Stimulated activated CD4-positive, alpha-beta T cell treated with anti-CD3 and anti-CD28 coated beads, Interleukin-15, amount 100 ng/mL, for 24 hours (primary cell): ENCODE results near the gene DUSP12.
"Not testable (repeated sequence)": the region's sequence is repeated elsewhere in the genome, so short reads cannot be mapped to it uniquely, and the experiment has no call there.

Source experiments
- DNase-seq: peaks from one replicate; pipeline ENCODE4 v3.0.0-alpha.2; 2020

Gene DUSP12

DNA sequence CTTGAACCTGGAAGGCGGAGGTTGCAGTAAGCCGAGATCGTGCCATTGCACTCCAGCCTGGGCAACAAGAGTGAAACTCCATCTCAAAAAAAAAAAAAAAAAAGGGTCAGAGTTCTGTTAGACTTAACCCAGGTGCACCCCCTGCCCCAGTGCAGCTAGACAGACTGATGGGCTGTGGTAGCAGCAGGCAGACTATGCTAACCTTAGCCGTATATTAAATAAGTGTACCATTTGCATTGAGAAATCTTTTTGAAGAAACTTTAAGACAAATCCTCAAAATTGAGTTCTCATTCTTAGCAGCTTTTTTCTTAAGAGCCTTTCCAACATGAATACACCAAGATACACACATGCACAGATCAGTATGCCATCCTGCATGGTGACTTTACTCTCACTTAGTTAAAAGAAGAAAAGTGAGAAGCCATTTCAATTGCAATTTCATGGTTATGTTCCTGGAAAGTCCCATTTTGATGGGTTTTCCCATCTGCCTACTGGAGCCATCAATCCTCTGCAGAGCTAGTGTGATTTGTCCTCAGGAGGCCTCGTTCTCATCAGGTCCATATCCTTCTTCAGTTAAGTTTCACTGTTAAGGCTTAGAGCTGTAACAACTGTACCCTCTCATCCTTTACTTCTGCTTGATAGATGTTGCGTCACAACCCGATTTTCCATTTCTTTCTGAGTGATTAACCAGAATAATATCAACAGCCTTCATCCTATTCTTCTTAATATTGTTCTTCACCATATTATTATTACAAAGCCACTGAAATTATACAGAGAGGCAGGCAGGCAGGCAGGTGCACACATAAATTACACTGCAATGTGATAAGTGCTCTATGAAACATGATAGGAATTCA is 21.0 kb upstream of the DUSP12 start:
- no peak for DNase-seq

DNA sequence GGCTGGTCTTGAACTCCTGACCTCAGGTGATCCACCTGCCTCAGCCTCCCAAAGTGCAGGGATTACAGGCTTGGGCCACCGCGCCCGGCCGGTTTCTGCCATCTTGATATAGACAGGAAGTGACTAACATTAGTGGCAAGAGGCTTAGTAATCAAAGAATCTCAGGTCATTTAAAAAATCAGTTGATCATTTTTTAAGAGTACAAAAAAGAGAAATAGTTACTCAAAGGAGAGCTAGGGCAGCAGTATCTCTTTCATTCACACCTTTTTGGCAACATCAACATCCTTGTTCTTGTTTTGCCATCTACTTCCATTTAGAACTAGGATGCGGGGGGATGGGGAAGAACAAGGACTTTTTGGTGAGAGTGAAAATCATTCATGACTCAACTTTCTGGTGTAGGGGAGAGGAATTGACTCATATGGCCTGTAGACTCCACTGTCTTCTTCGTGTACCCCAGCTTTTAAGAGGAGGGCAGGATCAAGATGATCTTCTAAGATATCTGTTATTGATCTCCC is 19.5 kb upstream of the DUSP12 start:
- DNase-seq, result peak; percentile 53

DNA sequence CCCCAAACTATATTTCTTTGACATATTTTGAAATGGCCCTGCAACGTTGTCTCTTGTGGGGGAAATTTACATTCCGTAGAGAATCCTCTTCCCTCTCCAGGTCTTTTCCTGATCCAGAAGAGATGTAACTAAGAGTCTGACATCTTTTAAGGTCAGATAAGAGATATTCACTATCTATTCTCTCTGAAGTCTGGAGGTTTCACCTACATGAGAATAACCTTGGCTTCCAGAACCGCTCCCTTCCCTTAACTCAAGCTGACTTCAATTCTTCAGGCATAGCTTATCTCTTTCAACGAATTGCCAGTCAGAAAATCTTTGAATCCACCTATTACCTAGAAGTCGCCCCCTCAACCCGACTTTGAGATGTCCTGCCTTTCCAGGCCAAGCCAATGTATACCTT is 18.3 kb upstream of the DUSP12 start:
- no peak for DNase-seq

DNA sequence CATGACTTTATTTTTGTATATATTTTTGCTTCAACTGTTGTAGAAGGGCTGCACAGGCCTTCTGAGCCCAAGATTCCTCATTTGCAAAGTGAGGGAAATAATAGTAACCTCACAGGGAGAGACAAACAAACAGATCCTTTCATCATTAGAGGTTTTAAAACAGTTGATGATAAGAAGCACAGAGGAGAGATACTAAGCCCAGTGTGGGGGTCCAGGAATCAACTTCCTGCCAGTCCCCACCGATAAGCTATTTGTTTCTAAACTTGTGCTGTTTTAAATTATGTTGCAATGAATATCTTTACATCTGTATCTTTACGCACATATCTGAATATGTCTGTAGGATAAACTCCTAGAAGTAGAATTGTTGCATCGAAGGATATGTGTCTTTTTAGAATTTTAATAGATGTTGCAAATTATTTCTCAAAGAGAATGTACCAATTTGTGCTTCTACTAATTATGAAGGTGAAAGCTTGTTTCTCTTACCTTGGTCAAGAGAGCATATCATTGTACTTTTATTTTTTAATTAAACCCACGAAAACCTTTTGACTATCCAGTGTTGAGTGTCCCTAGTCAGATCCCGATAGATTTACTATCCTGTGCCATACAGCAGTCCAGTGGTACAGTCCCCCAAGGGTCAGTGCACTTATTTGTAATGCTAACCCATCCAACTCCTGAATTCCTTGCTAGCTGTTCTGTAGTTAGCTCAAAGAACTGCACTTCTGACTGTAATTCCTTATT is 17.4 kb upstream of the DUSP12 start:
- DNase-seq, result no peak

DNA sequence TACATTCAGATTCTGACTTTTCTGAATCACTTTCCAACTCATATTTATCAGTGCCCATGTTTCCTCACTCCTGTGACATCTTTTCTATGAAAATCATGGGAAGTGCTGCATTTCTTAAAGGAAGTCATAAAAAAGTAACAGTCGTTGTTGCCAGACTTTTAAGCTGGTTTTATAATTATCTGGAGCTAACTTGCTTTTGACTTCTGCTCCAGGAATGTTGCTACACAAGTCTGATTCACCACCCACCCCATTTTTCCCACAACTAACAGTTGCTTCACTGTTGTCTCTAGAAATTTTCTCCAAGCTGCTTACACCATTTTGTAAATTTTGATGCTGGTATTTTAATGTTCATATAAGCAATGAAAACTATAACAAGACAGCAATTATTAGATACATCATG is 16.1 kb upstream of the DUSP12 start:
- no peak for DNase-seq

DNA sequence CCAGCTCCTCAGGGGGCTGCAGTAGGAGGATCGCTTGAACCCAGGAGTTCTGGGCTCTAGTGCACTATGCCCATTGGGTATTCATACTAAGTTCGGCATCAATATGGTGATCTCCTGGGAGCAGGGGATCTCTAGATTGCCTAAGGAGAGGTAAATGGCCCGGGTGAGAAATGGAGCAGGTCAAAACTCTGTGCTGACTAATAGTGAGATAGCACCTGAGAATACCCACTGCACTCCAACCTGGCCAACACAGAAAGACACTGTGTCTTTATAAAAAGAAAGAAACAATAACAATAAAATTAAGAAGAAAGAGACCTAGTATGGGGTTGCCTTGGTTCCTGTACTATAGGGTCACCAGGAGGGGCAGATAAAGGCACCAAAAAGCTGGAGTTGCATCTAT is 13.7 kb upstream of the DUSP12 start:
- DNase-seq, result no peak

DNA sequence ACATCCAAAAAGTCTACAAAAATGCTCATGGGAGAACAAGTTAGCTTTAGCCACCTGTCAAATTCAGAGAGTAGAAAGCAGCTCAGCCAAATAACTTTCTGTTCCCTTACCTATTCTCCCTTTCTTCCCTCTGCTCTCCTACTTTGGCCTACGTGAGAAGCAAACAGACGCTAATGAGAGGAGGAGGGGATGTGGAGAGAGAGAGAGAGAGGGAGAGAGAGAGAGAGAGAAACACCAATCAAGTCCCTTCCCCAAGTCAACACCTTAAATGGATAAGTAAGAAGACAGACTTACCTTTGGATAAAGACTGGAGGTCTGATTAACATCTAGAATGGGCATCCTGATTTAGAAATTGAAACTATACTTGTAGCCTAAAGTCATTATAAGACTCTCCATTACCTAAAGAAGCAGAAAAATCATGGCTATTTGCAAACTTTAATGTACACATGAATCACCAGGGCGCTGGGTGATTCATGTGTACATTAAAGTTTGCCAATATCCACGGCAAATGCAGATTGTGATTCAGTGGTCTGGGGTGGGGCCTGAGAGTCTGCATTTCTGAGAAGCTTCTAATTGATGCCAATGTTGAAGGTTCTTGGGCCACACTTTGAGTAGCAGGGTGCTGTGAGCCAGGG is 13.1 kb upstream of the DUSP12 start:
- peak; percentile 52 for DNase-seq

DNA sequence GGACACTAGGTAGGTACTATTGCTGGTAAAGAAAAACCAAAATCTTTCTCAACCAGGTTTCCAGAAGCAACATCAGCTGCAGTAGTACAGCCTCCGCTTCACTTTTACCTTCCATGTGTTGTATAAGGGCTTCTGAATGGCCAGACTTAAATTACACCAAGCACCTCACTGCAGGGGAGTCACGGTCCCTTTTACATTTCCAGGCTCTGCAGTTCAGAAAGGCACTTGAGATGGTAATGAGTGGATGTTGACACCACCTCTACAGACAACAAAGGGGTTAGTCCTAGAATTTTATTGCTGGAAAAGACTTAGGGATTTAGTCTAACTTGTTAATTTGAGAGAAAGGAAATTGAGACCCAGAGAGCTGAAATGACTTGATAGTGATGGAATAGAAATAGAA is 12.0 kb upstream of the DUSP12 start:
- DNase-seq, result no peak

DNA sequence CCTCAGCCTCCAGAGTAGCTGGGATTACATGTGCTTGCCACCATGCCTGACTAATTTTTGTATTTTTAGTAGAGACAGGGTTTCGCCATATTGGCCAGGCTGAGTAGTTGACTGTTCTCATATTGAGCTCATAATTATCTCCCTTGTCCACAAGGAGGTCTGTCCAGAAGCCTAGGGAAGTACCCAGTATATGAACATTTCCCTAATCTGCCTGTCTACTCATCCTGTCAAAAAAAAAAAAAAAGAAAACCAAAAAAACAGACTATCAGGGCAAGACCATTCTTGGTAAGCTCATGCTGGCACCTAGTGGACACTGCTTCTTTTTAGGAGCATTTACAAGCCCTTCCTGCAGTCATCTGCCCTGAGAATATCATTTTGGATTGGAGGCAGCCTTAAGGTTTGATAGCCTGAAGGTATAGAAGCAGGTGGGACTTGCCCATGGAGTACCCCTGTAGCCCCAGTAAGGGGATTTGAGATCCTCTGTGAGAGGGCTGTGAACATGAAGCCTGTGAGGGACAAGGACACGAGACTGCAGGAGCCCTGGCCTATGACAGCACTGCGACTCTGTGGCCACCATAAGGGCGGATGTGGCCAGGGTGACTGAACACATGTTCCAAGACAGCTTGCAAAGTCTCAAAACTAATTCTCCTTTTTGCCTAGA is 10.8 kb upstream of the DUSP12 start:
- DNase-seq, result peak; percentile 49

DNA sequence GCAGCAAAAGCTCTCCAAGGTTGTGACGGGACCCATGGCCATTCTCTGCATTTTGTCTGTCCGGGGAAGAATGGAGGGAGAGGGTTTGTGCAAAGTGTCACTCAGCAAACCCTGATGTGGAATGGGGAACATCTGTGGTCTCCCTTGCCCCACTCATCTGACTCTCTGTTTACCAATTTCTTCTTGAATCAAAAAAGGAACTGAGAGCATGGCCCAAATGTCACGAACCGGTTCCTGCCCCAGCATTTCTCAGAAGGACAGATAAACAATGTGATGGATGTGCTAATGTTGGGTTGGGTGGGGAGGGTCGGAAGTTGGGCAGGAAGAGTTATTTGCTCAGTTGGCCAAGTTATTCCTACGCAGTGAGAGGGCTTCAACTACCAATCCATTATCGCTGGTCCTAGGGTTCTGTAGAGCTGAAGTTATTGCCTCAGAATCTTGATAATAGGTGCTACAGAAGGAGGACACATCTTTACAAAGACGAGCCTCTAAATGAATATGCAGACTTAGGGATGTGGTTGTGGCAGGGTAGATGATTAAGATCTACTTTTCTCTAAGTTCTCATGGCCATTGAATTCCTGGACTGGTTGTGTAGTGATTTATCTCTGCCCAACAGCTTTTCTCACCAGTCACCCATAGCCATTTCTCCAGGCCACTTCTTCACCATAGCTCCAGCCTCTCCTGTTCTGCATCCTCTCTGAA is 9.6 kb upstream of the DUSP12 start:
- no peak for DNase-seq

DNA sequence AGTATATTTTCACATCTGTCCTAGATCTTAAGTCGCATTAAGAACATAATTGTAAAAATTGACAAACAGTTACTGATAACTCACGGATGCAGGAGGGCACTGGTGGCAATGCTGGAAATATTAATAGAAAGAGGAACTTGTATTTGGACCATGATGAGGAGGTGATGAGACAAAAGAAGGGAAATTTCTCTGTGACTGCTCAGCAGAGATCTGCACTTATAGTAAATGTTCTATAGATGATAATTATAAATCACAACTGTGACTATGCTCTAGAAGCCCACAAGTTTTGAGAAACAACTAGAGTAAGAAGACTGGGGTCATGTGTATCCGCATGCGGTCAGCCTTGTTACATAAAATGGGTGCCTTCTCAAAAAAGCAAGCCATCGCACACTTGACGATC is 8.7 kb upstream of the DUSP12 start:
- no peak for DNase-seq

DNA sequence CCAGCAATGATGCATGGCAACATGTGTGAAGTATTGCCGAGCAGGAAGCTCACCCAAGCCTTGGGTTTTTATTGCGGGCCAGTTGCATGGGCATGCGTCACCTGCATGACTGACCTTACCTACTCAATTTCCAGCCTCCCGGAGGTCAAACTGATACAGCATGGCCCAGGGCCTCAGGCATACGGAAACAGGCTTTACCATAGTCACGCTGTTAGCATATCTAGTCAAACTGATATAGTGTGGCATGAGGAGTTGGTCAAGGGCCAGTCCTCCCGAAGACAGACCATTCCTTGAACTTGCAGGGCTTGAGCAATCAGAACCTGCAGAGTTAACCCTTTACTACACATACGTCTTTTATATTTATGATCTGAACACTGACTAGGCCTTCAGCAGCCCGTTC is 6.4 kb upstream of the DUSP12 start:
- DNase-seq, result no peak

DNA sequence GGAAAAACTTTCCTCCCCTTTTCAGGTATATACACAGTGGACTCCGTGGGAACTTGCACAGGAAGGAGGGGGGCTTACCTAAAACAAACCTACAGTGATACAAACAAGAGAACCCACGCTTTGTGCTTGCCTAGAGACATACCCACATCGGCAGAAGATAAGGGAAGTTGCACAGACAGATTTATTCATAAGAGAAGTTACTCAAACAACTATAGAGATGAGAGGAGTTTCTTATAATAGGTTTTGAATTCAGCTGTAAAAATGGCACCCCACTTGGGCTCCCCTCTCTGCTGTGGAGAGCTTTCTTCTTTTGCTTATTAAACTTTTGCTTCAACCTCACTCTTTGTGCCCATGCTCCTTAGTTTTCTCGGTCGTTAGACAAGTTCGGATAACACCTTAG is 1.8 kb upstream of the DUSP12 start:
- DNase-seq, result no peak

DNA sequence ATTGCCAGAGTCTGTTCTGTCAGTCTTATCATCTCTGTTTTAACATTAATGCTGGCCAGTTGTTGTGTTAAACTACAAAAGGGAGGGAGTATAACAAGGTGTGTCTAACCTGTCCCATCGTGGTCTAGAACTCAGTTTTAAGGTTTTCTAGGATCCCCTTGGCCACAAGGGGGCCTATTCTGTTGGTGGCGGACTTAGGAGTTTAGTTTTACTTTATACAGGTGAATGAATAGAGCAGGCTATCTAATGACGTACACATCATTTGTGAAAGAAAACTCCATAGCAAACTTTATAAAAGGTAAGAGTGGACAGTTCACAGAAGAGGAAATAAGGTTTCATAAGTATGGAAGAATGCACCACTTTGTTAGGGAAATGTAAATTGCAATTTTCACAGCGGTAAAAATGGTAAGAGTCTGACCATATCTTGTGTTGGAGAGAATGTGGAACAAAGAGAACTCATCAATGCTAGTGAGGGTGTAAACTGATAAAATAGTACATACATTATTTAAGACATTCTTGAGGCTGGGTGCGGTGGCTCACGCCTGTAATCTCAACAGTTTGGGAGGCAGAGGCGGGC is 14.0 kb downstream of the DUSP12 start:
- peak; percentile 58 for DNase-seq

DNA sequence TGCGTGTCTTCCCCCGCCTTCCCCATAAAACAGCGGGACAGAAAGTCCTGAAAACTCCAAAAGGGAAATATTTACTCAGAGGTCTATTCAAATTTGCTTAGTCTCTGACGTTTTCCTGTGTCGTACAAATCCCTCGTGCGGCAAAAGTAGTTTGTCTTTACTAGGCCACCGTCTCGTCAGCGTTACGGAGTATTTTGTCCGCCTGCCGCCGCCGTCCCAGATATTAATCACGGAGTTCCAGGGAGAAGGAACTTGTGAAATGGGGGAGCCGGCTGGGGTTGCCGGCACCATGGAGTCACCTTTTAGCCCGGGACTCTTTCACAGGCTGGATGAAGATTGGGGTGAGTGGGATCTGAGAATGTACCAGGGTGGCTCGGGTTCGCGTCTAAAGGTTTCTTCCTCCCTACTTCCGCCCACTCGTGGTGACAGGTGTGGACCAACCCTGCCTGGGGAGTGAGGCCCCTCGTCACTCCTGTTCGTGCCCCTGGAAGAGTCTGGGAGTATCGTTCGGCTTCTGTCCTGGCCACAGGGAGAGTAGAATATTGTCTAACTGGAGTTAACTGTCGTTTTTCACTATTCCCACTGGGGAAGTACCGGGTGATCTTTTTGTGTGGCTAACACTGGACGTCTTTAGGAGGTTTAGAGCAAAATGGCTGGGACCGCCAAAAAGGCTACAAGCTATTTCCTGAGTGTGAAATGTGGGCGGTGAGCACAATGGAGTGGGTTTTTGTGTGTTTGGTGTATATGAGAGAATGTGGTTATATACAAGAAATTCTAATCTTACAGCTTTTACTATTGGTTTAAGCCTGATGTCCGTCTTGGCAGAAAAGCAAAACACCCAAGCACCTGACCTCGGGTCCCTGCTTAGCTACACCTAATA is 16.8 kb downstream of the DUSP12 start, which contains the start of gene ATF6:
TSS of gene ATF6 (plus strand) at position 219 of the 880 bp plus-strand sequence. CDS start at position 260, 41 bp downstream.
- DNase-seq, result peak; percentile 86

DNA sequence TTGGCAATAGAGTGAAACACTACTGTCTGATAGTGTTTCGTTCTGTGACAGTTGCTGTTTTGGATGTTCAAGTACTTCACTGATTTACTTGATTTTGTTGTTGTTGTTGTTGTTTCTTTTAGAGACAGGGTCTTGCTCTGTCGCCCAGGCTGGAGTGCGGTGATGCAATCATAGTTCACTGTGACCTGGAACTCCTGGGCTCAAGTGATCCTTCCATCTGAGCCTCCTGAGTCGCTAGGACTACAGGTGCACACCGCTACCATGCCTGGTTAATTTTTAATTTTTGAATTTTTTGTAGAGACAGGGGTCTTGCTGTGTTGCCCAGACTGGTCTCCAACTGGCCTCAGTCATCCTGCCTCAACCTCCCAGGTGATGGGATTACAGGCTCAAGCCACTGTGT is 18.9 kb downstream of the DUSP12 start:
- DNase-seq, result no peak

DNA sequence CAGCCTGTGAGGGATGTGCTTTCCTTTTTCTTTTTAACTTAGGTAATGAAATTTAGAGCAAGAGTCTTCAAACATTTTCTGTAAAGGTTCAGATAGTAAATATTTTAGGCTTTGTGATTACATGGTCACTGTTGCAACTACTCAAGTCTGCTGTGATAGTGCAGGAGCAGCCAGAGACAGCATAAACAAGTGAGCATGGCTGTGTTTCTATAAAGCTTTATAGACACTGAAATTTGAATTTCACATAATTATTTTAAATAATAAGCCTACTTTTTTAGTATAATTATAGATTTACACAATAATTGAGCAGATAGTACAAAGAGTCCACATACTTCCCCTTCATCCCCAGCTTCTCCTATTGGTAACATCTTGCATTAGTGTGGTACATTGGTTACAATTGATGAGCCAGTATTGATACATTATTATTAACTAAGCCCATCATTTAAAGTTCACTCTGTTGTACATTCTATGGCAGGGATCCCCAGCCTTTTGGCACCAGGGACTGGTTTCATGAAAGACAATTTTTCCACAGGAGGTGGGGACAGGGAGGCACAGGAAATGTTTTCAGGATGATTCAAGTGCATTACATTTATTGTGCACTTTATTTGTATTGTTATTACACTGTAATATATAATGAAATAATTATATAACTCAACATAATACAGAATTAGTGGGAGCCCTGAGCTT is 19.5 kb downstream of the DUSP12 start:
- no peak for DNase-seq

DNA sequence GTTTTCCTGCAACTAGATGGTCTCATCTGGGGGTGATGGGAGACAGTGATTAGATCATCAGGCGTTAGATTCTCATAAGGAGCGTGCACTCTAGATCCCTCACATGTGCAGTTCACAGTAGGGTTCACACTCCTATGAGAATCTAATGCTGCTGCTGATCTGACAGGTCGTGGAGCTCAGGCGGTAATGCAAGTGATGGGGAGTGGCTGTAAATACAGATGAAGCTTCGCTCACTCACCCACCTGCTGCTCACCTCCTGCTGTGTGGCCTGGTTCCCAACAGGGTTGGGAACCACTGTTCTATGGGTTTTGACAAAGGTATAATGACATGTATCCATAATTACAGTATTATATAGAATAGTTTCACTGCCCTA is 20.1 kb downstream of the DUSP12 start:
- DNase-seq, result not testable (repeated sequence)

DNA sequence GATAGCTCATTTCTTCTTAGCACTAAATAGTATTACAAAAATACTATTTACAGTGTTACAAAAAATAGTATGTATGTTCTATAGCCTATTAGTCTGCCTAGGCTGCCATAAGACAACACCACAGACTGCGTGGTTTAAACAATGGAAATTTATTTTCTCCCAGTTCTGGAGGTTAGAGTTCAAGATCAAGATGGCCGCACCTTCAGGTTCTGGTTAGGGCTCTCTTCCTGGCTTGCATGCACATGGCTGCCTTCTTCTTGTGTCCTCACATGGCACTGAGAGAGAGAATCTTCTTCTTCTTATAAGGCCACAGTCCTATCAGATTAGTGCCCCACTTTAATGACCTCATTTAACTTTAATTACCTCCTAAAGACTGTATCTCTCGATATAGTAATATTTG is 20.7 kb downstream of the DUSP12 start:
- no peak for DNase-seq

DNA sequence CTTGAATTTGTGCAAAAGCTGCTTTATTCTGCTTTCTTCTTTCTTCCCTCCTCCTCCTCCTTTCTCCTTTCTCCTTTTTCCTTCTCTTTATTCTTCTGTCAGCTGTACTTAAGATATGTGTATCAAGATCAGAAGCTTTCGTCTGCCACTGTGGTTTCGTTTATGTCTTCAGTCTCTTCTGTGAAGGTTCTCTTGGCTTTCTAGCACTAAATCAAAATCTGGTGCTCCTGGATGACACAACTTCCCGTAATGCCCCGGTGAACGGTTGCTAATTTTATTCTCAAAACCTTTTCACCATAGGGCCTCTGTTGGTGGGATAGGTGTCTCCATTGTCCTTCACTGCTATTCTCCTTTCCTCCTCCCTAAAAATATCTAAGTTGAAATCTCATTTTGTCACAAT is 21.6 kb downstream of the DUSP12 start:
- DNase-seq, result no peak
